H1 (cell line): Measurements from ENCODE around the gene STIM2. TPM values are rescaled to one million over a fixed set of nuclear protein-coding genes. Genes with fewer than 3 reads are reported as not detected.

Source experiments
- CTCF ChIA-PET: fragments of 300-600 bp; sonication (Branson Sonifier 250); formaldehyde crosslinking; loops from one replicate; lab custom pipeline; 2021; ENCODE audit not compliant: partially characterized antibody; lab: Charles Lee
- POLR2A ChIA-PET: fragments of 300-600 bp; sonication (Branson Sonifier 250); formaldehyde crosslinking; loops from one replicate; lab custom pipeline; 2021; ENCODE audit warnings: inconsistent platforms; ENCODE audit not compliant: partially characterized antibody; lab: Charles Lee
- DNase-seq, 2 experiments: peaks; one replicate each; pipeline versions ENCODE4 v3.0.0 to v3.0.0-alpha.2; 2010 to 2022; ENCODE audit warnings: low spot score in 2 of 2, low read depth in 1 of 2, mixed read lengths in 1 of 2
- FAIRE-seq: peaks from 2 replicates; lab custom pipeline; 2011; peaks lifted over from hg19 to GRCh38; lab: Jason Lieb, UNC
- H2AFZ ChIP-seq: 2 replicates; pipeline ENCODE4 v1.8.1; 2012; ENCODE audit warnings: low read length, inconsistent platforms
- H2AK5ac ChIP-seq: 2 replicates; pipeline ENCODE4 v1.6.1; 2013; ENCODE audit warnings: low read depth, low read length
- H2BK120ac ChIP-seq: replicated peaks from 2 replicates; pipeline ENCODE3; 2013; ENCODE audit warnings: low read depth, low read length, inconsistent platforms
- H2BK12ac ChIP-seq: 2 replicates; pipeline ENCODE4 v1.6.1; 2013; ENCODE audit warnings: low read depth, low read length
- H2BK15ac ChIP-seq: 2 replicates; pipeline ENCODE4 v1.6.1; 2013; ENCODE audit warnings: low read length
- H2BK20ac ChIP-seq: 2 replicates; pipeline ENCODE4 v1.6.1; 2013; ENCODE audit warnings: low read length
- H2BK5ac ChIP-seq: 2 replicates; pipeline ENCODE4 v1.6.1; 2013; ENCODE audit warnings: low read depth, low read length
- H3K14ac ChIP-seq: 2 replicates; pipeline ENCODE4 v1.6.1; 2013; ENCODE audit warnings: inconsistent platforms; ENCODE audit not compliant: insufficient read length
- H3K18ac ChIP-seq: 2 replicates; pipeline ENCODE4 v1.6.1; 2013; ENCODE audit warnings: low read length; ENCODE audit errors: extremely low read depth
- H3K23ac ChIP-seq: 2 replicates; pipeline ENCODE4 v1.6.1; 2013; ENCODE audit warnings: inconsistent platforms; ENCODE audit not compliant: insufficient read length
- H3K23me2 ChIP-seq: 2 replicates; pipeline ENCODE4 v1.6.1; 2013; ENCODE audit warnings: low read depth, low read length
- H3K27ac ChIP-seq: 2 replicates; pipeline ENCODE4 v1.6.1; 2011; ENCODE audit warnings: low read depth, low read length, inconsistent platforms
- H3K27me3 ChIP-seq, 4 experiments: replicated peaks in 1 of 4; 1 replicate in 1 of 4; 2 replicates in 3 of 4; pipeline versions ENCODE4 v1.6.1 to v1.8.1; 2011 to 2013; ENCODE audit warnings: low read length in 3 of 4, mild to moderate bottlenecking in 3 of 4, inconsistent platforms in 2 of 4, mixed read lengths in 2 of 4, moderate library complexity in 1 of 4; ENCODE audit not compliant: control insufficient read depth in 3 of 4, insufficient read depth in 3 of 4; ENCODE audit errors: extremely low read depth in 1 of 4
- H3K36me3 ChIP-seq, 4 experiments: 2 replicates each; pipeline versions ENCODE4 v1.6.1 to v1.8.1; 2011 to 2013; ENCODE audit warnings: mild to moderate bottlenecking in 4 of 4, low read length in 3 of 4, moderate library complexity in 2 of 4, control low read depth in 1 of 4, inconsistent platforms in 1 of 4; ENCODE audit not compliant: insufficient read depth in 4 of 4, control insufficient read depth in 2 of 4
- H3K4ac ChIP-seq: replicated peaks from 2 replicates; pipeline ENCODE3; 2013; ENCODE audit warnings: low read length, low read depth, mixed read lengths, inconsistent platforms; ENCODE audit not compliant: insufficient read length
- H3K4me1 ChIP-seq, 4 experiments: replicated peaks in 1 of 4; 1 replicate in 1 of 4; 2 replicates in 3 of 4; pipeline versions ENCODE4 v1.6.1 to v1.8.1; 2011 to 2013; ENCODE audit warnings: low read length in 3 of 4, inconsistent platforms in 2 of 4, mixed read lengths in 1 of 4; ENCODE audit not compliant: insufficient read depth in 4 of 4, control insufficient read depth in 3 of 4
- H3K4me2 ChIP-seq, 2 experiments: 2 replicates each; pipeline versions ENCODE4 v1.6.1 to v1.8.1; 2011 to 2013; ENCODE audit warnings: low read depth in 2 of 2, low read length in 2 of 2, control low read depth in 1 of 2, inconsistent platforms in 1 of 2, mild to moderate bottlenecking in 1 of 2; ENCODE audit not compliant: insufficient read depth in 1 of 2
- H3K4me3 ChIP-seq, 4 experiments: fragments of 200-600, 300-600 bp in 1 of 4; sonication (generic), shearing (Covaris generic), sonication (Bioruptor Twin) in 1 of 4; 2 replicates each; pipeline versions ENCODE4 v1.5.1 to v1.8.1; 2011 to 2016; ENCODE audit warnings: low read length in 4 of 4, low read depth in 3 of 4, control low read depth in 2 of 4, inconsistent platforms in 2 of 4, mild to moderate bottlenecking in 2 of 4, mixed read lengths in 1 of 4, moderate library complexity in 1 of 4; ENCODE audit not compliant: insufficient read depth in 2 of 4; ENCODE audit errors: extremely low read depth in 1 of 4
- H3K56ac ChIP-seq: replicated peaks from 2 replicates; pipeline ENCODE3; 2013; ENCODE audit warnings: low read depth, mild to moderate bottlenecking, mixed read lengths, low read length, inconsistent platforms; ENCODE audit not compliant: insufficient read length
- H3K79me1 ChIP-seq: 2 replicates; pipeline ENCODE4 v1.6.1; 2013; ENCODE audit warnings: low read depth, low read length, control low read depth
- H3K79me2 ChIP-seq, 2 experiments: 2 replicates each; pipeline versions ENCODE4 v1.6.1 to v1.8.1; 2012 to 2013; ENCODE audit warnings: low read length in 2 of 2, mild to moderate bottlenecking in 2 of 2, inconsistent platforms in 1 of 2; ENCODE audit not compliant: insufficient read depth in 2 of 2, control insufficient read depth in 1 of 2
- H3K9ac ChIP-seq, 4 experiments: replicated peaks in 1 of 4; 1 replicate in 1 of 4; 2 replicates in 3 of 4; pipeline versions ENCODE4 v1.6.1 to v1.8.1; 2011 to 2013; ENCODE audit warnings: low read depth in 3 of 4, low read length in 3 of 4, control low read depth in 2 of 4, mild to moderate bottlenecking in 2 of 4, moderate library complexity in 2 of 4, inconsistent platforms in 1 of 4; ENCODE audit errors: extremely low read depth in 1 of 4
- H3K9me3 ChIP-seq, 2 experiments: 2 replicates each; pipeline versions ENCODE4 v1.6.1 to v1.8.1; 2012 to 2013; ENCODE audit warnings: mild to moderate bottlenecking in 2 of 2, moderate library complexity in 2 of 2, control low read depth in 1 of 2, inconsistent platforms in 1 of 2, low read depth in 1 of 2, low read length in 1 of 2, mixed read lengths in 1 of 2; ENCODE audit not compliant: insufficient read depth in 2 of 2
- H4K20me1 ChIP-seq, 2 experiments: replicated peaks in 1 of 2; 2 replicates each; pipeline versions ENCODE3 to v1.8.1; 2011 to 2013; ENCODE audit warnings: inconsistent platforms in 2 of 2, low read length in 2 of 2, mild to moderate bottlenecking in 1 of 2; ENCODE audit not compliant: insufficient read depth in 2 of 2, control insufficient read depth in 1 of 2
- H4K5ac ChIP-seq: 2 replicates; pipeline ENCODE4 v1.6.1; 2013; ENCODE audit warnings: low read length, low read depth, mixed read lengths, inconsistent platforms; ENCODE audit not compliant: insufficient read length
- H4K8ac ChIP-seq: 2 replicates; pipeline ENCODE4 v1.8.0; 2013; ENCODE audit warnings: mild to moderate bottlenecking, moderate library complexity, low read length, inconsistent platforms; ENCODE audit not compliant: insufficient read depth; ENCODE audit errors: extremely low read depth
- H4K91ac ChIP-seq: replicated peaks from 2 replicates; pipeline ENCODE3; 2013; ENCODE audit warnings: low read length, mixed read lengths, inconsistent platforms; ENCODE audit not compliant: insufficient read length
- CREB1 ChIP-seq: IDR thresholded peaks from 2 replicates; pipeline ENCODE4 v1.6.1; 2012; ENCODE audit warnings: inconsistent platforms
- CTCF ChIP-seq, 3 experiments: IDR thresholded peaks; 1 replicate in 2 of 3; 2 replicates in 1 of 3; pipeline versions ENCODE4 v1.5.1 to v1.6.1; 2011; ENCODE audit warnings: low read length in 3 of 3, mild to moderate bottlenecking in 3 of 3, inconsistent platforms in 2 of 3, low read depth in 1 of 3, moderate library complexity in 1 of 3; ENCODE audit not compliant: insufficient read depth in 1 of 3; ENCODE audit errors: control extremely low read depth in 1 of 3
- KDM4A ChIP-seq: IDR thresholded peaks from one replicate; pipeline ENCODE4 v1.7.1; 2012; ENCODE audit warnings: low read depth, mild to moderate bottlenecking, moderate library complexity, low read length, inconsistent platforms; ENCODE audit not compliant: severe bottlenecking
- POLR2AphosphoS5 ChIP-seq: IDR thresholded peaks from 2 replicates; pipeline ENCODE4 v1.6.1; 2011; ENCODE audit warnings: low read depth, low read length
- RXRA ChIP-seq: IDR thresholded peaks from 2 replicates; pipeline ENCODE4 v1.6.1; 2011; ENCODE audit warnings: low read depth, mild to moderate bottlenecking, low read length, moderate library complexity; ENCODE audit not compliant: insufficient read depth
- TEAD4 ChIP-seq: IDR thresholded peaks from 2 replicates; pipeline ENCODE4 v1.6.1; 2012; ENCODE audit warnings: low read depth, low read length, inconsistent platforms, mixed read lengths
- ZNF274 ChIP-seq: IDR thresholded peaks from 2 replicates; pipeline ENCODE4 v1.7.0; 2012; ENCODE audit warnings: low read length, borderline replicate concordance; ENCODE audit errors: extremely low read depth
- WGBS, 2 experiments: shearing (Covaris generic) in 1 of 2; methylation state at CpG; one replicate each; pipeline versions ENCODE4 v1.1.6 to v1.1.7; 2013 to 2015; ENCODE audit warnings: low lambda C conversion rate in 2 of 2, mixed read lengths in 2 of 2, inconsistent platforms in 1 of 2, low coverage in 1 of 2, missing lambda C conversion rate in 1 of 2; ENCODE audit not compliant: insufficient replicate concordance in 2 of 2, insufficient coverage in 1 of 2, insufficient read length in 1 of 2; ENCODE audit errors: extremely low coverage in 1 of 2, missing lambda C conversion rate in 1 of 2; 5-methylcytosine and 5-hydroxymethylcytosine counted together
- polyA plus RNA-seq, 7 experiments: library from polyadenylated mRNA; depleted of rRNA in 3 of 7; stranded (reverse) in 5 of 7; unstranded in 2 of 7; fragments of >200 nt in 5 of 7; fragments of 200-250 nt in 2 of 7; gene quantifications; 1 replicate in 5 of 7; 2 replicates in 1 of 7; 4 replicates in 1 of 7; pipeline versions ENCODE4 v1.2.1 to v1.2.3, GENCODE V29; 2011 to 2013; ENCODE audit warnings: missing spikeins in 2 of 7, mixed read lengths in 2 of 7
- total RNA-seq: library from RNA; stranded (reverse); fragmentation: NEBNext Ultra II Directional; extraction: Animal tissue kit (Norgen Biotek cat#: 25700); gene quantifications from 2 replicates; pipeline ENCODE4 v1.2.1, GENCODE V29; 2021

The STIM2 gene
- total and polyA plus RNA-seq, 2 of the 8 experiments (the other 6 are each of a cell fraction or from before 2014, with no cell fraction given) = 22.9 to 23.0 TPM

- Histone ChIP-seq H3K4ac (no peak overlapping the region), H3K9ac (no peak overlapping the region), H3K4me3 (no peak overlapping the region), H2BK120ac (peak overlapping the region; percentile 63), H2BK5ac (peak overlapping the region; percentile 54; the same call in 1 of the 2 replicates), H3K23me2 (no peaks in the 10 kb centered on the region), H3K56ac (no peak overlapping the region), H3K9me3 (peaks cover 3 to 5% of the 10 kb centered on the region in 2 experiments; a peak in 2 of 4 replicates), H3K14ac (no peak overlapping the region), H3K79me1 (no peaks in the 10 kb centered on the region), H2AK5ac (no peak overlapping the region), H3K36me3 (no peaks in the 10 kb centered on the region), H2BK15ac (no peak overlapping the region), H3K4me1 (peaks cover 1 to 7% (median 4%) of the 10 kb centered on the region in 4 experiments; a peak in 6 of 7 replicates), H4K5ac (no peak overlapping the region), H2BK12ac (peak overlapping the region; percentile 98; the same call in 1 of the 2 replicates), H3K27me3 (no peaks in the 10 kb centered on the region), H4K91ac (peak overlapping the region; percentile 46), H3K79me2 (no peaks in the 10 kb centered on the region), H3K27ac (no peak overlapping the region), H3K23ac (no peak overlapping the region), H4K20me1 (no peaks in the 10 kb centered on the region), H2BK20ac (peak overlapping the region; percentile 27; the same call in 1 of the 2 replicates), H3K4me2 (peak overlapping the region; percentile 34 to 47; a peak in 2 of 4 replicates), H2AFZ (no peak overlapping the region), H4K8ac (no peak overlapping the region), H3K18ac (peak overlapping the region; percentile 41; the same call in 1 of the 2 replicates)
- TF ChIP-seq CREB1 (no peak), ZNF274 (no peak), TEAD4 (no peak), RXRA (no peak), KDM4A (no peak), CTCF (IDR thresholded peaks at IDR 0.05; ENCODE audit: control extremely low read depth in 1 of 3, insufficient read depth in 1 of 3, low read depth in 1 of 3, low read length in 3 of 3) (peak in 1 of 3 experiments; percentile 27; a peak in 1 of 4 replicates), POLR2AphosphoS5 (no peak)
- ChIA-PET POLR2A (interaction anchor here (0.7 kb wide), 1 partner anchor 13 kb away, joined by 3 read pairs; no protein-coding TSS in a partner anchor), CTCF (interaction anchor here (0.9 to 1.7 kb wide), 6 partner anchors 10 to 191 kb away, joined by 3 to 6 read pairs (median 4); no protein-coding TSS in a partner anchor)
- no peak for DNase-seq
- FAIRE-seq = peak; percentile 7
- WGBS, 2 experiments = 87% methylated on average over 3 of the region's 3 CpGs; no CpG with 5 or more reads in 1 of the 2 experiments
Measured at GRCh38 chr4:26819478-26820095, 41.1 kb upstream of the STIM2 start.
